ENCODE data around the gene FRRS1.

- TF ChIP-seq CTCF (IDR thresholded peaks at IDR 0.05; ENCODE audit: borderline replicate concordance, extremely low read depth, low read length, poor library complexity, severe bottlenecking), result no peak
- no peak for TF ChIP-seq EZH2 (IDR thresholded peaks at IDR 0.05; ENCODE audit: borderline replicate concordance, low read depth, low read length, severe bottlenecking)
Measured at GRCh38 chr1:99764439-99764838, 2.0 kb downstream of the FRRS1 start.

Measured in DND-41 (cell line).